Stimulated activated CD4-positive, alpha-beta T cell treated with anti-CD3 and anti-CD28 coated beads, TNF-alpha, amount 100 ng/mL, for 24 hours (primary cell): ENCODE measurements around the gene UBALD1.
A peak's percentile ranks its signal among the peaks of the same experiment; 100 is the strongest.

ENCODE experiments used
- DNase-seq, 3 experiments: peaks; one replicate each; pipeline ENCODE4 v3.0.0-alpha.2; 2020; ENCODE audit warnings: low read depth in 3 of 3

The UBALD1 gene

GRCh38 chr16:4616047-4616811, 1.5 kb upstream of the UBALD1 start:
- DNase-seq = peak; percentile 98 to 99 (median 99)

- no peak for DNase-seq
These were observed 827 bp upstream of the UBALD1 start for GRCh38 chr16:4615384-4616046.

- peak in 1 of 3 experiments; percentile 40 for DNase-seq
These were observed 785 bp downstream of the UBALD1 start for GRCh38 chr16:4613636-4614570.

DNA sequence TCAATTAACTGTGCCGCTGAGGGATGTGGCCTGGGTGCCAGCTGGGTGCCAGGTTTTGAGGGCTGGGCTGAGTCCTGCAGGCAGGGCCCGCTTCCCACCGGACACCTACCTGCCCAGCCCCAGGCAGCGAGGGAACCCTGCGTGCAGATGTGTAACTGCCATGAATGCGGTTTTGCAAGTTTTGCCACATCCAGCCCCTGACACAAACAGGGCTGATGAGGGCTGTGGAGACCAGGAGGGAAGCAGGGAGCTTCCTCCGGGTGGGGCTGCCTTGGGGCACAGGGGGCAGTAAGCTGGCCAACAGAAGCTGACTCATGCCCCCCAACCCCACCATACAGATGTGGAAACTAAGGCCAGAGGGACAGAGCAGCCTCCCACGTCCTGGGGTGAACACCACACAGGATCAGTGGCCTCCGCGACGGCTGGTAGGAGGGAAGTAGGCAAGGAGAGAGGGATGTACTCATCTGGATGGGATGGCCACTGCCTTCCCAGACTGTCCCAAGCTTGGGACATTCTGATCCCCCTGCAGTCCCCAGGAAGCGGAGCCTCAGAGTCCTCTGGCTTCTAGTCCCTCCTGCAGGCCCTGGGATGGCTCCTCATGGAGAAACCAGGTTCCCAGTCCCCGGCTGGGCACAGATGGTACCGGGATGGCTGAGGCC, 1.6 kb downstream of the UBALD1 start:
- no peak for DNase-seq

DNA sequence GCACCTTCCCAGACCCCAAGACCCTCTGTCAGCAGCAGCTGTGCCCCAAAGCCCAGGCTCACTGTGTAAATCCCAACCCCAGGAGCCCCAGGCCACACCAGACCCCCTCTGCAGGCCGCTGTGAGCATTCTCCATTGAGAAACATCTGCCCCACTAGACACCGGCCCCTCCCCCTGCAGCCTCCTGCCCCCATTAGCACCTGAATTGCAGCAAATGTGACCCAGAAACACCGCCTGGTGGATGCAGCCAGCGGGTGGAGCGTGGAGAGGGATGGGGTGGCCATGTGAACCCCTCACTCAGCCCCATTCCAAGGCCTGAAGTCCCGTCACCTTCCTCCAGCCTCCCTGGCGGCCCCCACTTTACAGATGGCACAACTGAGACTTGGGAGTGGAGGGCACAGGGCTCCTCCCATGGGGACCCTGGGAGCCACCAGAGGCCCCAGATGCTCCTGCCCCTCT, 2.2 kb downstream of the UBALD1 start:
- no peak for DNase-seq

DNA sequence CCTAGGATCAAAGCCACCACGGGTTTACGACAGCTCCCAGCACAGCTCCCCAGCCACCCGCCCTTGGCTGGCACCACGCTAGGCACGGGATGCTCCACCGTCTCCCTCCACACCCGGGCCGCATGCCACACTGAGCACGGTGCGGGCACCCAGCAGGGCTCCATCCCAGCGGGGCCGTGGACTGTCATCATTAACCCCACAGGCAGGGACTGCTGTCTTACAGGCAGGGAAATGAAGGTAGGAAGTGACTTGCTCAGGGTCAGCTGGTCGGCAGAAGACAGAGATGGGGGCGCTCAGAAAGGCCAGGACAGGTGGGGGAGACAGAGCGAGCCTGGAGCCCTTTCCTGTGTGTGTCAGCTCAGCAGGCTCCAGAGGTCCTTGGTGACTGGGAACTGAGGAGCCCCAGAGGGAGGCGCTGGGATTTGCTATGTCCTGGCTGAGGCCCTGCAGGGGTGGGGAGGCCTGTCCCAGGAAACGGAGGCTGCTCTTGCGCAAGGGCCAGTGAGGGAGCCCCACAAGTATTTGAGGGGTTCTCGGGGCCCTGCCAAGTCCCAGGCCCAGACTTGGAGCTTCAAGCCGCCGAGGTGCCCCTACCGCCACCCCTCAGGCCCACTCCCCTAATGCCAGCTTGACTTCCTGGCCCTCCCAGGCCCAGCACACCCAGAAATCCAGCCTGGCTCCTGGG, 3.2 kb downstream of the UBALD1 start:
- DNase-seq = no peak

DNA sequence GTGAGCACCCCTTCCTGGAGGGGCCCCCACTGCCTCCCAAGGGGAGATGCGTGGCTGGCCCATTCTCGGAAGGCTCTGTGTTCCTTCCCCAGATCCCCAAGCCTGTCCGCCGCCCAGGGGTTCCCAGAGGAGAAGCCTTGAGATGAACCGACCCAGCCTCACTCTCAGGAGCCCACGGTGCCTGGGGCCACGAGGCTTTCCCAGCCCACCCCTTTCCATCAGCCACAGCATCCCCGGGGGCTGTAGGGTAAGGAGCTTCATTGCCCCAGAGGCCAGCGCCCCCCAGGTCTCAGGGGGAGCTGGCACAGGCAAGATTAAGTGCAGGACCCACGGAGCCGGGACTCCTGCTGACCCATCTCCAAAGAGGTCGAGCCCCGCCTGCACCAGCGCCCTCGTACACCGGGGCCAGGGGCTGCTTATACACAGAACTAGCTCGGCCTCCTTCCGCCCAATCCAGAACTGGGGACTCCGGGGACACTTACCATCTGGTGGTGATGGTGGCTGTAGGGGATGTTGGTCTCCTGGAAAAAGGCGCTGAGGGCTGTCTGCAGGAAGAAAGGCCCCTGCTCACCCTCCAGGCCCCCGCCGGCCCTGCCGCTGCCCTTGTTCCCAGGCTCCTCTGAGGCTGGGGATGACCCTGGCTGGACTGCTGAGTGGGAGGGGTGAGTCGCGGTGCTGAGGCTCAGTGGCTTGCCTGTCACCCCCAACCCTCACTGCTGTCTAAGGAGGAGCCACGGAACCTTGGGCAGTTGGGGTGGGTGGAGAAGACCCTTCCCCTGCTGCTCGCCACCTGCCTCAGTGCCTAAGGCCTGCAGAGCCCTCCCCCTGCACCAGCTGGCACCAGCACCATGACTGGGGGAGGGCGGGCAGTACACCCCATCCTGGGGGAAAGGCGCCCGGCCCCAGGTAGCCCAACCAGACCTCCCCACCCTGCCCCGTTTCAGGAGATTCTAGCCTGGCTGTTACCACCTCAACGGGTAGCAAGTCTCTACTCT, 4.4 kb downstream of the UBALD1 start:
- no peak for DNase-seq

DNA sequence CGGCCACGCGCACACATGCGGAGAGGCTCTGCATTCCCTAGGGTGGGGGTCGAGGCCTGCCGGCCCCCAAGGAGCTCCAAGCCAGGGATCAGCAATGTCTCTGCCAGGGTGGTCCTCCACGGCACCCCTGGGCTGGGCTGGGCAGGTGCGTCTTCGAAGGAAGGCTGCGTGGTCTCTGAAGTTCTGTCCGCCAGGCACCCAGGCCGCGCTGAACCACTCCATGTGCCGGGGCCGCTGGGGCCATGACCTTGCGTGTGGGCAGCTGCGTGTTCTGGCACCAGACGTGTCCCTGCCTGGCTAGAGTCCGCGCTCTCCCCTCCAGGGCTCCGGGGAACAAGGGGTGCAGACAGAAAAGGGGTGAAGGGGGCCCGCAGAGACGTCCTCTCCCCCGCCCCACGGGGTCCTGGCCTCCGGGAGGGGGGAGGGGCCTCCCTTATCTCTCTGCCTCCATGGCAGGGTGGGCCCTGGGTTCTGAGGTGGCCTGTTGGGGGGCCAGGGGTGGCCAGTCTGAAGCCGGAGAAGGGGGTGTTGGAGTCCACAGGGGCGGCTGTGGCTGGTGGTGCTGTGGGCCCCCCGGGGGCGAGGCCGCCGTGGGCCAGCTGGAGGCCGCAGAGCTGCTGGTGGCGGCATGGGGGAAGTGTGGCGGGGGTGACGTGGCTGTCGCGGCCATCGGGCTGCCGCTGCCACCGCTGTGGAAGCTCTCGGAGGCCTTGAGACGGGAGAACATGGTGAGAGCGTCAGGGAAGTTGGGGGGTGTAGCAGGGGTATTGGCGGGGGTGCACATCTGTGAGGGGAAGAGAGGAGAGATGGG, 5.3 kb downstream of the UBALD1 start:
- no peak for DNase-seq

GRCh38 chr16:4608704-4608980, 6.0 kb downstream of the UBALD1 start:
- DNase-seq = no peak

GRCh38 chr16:4607841-4608703, 6.6 kb downstream of the UBALD1 start:
- no peak for DNase-seq

DNA sequence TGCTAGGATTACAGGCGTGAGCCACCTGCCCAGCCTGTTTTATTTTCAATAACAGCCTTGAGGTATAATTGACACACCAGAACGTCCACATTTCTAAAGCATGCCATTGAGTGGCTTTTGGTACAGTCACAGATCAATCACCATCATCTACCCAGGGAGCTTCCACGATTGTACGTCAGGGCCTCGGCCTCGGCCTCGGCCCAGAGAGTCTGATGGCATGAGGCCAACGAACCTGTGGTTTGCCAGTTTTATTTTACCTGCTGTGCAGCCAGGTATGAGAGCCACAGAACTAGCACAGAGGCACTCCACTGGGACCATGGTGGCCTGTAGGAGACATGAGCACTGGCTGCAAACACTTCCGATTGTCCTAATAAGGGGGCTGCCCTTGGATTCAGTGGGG, 8.3 kb downstream of the UBALD1 start:
- DNase-seq = no peak

DNA sequence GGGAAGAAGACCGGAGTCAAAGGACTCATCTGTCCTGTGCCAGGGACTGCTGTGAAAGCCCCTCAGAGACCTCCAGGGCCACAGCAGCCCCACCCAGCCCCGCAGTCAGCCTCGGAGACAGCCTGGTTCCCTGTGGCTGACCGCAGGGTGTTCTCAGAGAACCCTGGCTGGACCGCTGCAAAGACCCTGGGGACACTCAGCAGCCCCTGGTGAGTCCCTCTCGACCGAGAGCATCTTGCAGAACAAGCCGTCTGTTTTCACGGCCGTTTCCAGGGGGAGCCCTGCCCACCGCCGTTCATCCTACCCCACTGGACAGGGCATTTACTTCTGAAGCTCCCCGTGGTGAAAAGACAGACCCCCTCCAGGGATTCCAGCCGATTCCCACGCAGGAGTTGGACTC, 10.3 kb downstream of the UBALD1 start:
- DNase-seq = no peak

DNA sequence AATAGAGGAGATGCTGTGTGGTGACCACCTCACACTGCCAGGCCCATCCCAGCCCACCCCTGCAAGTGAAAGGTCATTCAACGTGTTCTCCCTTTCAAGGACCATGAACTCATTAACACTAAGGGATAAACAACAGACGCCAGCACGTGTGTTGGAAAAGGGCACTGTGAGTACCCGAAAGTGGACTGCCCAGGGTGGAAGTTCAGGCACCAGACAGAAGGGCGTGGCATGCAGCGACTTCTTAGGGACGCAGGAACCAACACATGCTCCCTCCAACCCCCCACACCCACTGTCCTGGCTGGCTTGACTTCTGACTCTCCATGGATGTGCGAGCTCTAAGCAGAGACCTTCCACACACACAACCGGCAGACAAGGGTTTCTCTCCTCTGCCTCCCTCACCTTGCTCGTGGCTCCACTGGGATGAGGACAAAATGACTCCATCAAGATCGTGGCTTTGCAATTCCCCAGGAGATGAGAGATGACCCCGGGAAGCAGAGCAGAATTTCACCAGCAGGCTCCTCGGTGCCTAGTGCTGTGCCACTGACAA, 11.0 kb downstream of the UBALD1 start:
- no peak for DNase-seq

DNA sequence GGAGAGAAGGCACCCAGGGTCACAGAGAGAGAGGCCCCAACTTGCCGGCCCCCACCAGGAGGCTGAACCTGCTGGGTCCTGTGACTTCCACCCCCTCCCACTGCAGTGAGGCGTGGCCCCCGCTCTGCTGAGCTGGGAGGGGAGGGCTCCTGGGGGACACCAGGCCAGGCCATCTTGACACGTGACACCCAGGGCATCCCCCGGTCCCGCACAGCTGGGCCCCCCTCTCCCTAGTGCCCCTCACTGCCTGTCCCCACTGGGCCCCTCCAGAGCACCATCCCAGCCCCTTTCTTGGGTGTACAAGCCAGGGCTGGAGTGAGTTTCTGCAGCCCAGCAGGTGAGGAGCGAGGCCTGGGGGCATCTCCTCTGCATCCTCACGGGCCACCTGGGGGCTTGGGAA, 12.4 kb downstream of the UBALD1 start:
- DNase-seq = no peak

GRCh38 chr16:4601864-4602186, 12.9 kb downstream of the UBALD1 start:
- DNase-seq = no peak

- DNase-seq = no peak
These were observed 13.4 kb downstream of the UBALD1 start for GRCh38 chr16:4601036-4601863.

- no peak for DNase-seq
These were observed 15.1 kb downstream of the UBALD1 start for GRCh38 chr16:4599545-4599944.
